C4-2B (cell line): Measurements from ENCODE around the gene TMC3.

Source experiments
- ZFX ChIP-seq: fragments of 450-650 bp; IDR thresholded peaks from 2 replicates; pipeline ENCODE4 v1.6.1; 2017
- TF ChIP-seq, protein P1 (sequence below): fragments of 450-650 bp; conservative IDR thresholded peaks from 2 replicates; pipeline ENCODE4 v1.5.1; 2017; ENCODE audit warnings: mild to moderate bottlenecking

DNA sequence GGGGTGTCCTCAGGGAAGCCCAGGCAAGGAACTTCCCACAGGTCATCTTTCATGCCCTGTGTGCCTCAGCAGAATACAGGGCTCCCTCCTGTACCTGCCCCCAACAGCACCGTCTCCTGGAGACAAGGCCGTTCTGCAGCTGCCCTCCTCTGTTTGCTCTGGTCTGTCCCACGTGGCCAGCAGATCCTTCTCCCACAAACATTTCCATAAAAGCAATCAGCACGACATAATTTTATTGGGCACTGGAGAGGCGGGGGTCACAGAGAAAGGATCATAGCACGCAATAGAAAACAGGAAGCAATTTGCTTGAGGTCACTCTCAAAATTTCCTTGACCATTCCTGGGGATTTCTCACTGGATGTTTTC, 79.5 kb downstream of the TMC3 start:
- TF ChIP-seq, protein P1, sequence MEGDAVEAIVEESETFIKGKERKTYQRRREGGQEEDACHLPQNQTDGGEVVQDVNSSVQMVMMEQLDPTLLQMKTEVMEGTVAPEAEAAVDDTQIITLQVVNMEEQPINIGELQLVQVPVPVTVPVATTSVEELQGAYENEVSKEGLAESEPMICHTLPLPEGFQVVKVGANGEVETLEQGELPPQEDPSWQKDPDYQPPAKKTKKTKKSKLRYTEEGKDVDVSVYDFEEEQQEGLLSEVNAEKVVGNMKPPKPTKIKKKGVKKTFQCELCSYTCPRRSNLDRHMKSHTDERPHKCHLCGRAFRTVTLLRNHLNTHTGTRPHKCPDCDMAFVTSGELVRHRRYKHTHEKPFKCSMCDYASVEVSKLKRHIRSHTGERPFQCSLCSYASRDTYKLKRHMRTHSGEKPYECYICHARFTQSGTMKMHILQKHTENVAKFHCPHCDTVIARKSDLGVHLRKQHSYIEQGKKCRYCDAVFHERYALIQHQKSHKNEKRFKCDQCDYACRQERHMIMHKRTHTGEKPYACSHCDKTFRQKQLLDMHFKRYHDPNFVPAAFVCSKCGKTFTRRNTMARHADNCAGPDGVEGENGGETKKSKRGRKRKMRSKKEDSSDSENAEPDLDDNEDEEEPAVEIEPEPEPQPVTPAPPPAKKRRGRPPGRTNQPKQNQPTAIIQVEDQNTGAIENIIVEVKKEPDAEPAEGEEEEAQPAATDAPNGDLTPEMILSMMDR: no peak
- no peak for TF ChIP-seq ZFX
